GM21723 (cell line): ENCODE measurements around the gene PLCB1.

Experiments used
- ATAC-seq: cut with Tn5 transposase; IDR thresholded peaks from one replicate; pipeline ENCODE4 v1.9.1; 2021; ENCODE audit warnings: mild to moderate bottlenecking, moderate library complexity; ENCODE audit not compliant: unreplicated experiment

The PLCB1 gene

DNA sequence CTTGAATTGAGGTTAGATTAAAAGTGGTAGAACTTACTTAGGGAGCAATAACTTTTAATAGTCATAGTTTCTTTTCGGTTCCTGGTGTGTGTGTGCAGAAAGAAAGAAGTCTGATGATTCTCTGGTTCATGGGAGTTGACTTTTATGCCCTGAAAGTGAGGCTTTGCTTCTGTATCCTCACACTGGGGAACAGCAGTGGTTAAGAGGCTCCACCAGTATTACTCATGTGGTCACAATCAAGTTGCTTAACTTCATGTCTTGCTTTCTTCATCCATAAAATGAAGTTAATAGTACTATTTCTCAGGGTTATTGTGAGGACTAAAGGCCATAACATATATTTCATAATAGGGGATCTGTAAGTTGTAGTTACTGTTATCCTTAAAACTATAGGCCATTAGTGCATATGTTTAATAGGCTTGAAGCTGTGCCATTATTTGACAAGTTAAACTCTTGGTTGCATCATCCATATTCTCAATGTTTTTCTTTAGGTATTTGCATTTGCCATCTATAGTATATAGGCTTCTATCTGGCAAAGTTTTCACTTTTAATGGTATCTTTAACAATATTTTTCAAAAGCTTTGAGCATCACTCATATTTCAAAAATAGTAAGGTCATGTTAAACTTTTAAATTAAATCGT, 262.4 kb downstream of the PLCB1 start:
- peak; percentile 88 for ATAC-seq

DNA sequence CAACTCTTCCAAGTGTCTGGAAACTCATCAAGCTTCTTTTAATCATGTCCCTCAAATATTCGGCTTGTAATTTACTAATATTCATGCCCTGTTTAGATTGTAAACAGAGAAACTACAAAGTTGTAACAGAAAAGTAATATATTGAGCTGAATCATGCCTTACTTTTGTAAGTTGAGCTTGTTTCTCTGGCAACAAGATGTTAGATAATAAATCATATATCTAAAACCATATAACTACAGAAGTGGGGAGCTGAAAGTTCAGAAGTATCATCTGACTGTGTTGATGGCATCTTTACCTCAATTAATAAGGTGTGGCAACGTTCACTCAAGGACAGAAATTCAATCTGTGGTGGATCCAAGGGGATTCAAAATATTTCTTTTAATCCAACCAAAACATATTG, 263.9 kb downstream of the PLCB1 start:
- no peak for ATAC-seq

DNA sequence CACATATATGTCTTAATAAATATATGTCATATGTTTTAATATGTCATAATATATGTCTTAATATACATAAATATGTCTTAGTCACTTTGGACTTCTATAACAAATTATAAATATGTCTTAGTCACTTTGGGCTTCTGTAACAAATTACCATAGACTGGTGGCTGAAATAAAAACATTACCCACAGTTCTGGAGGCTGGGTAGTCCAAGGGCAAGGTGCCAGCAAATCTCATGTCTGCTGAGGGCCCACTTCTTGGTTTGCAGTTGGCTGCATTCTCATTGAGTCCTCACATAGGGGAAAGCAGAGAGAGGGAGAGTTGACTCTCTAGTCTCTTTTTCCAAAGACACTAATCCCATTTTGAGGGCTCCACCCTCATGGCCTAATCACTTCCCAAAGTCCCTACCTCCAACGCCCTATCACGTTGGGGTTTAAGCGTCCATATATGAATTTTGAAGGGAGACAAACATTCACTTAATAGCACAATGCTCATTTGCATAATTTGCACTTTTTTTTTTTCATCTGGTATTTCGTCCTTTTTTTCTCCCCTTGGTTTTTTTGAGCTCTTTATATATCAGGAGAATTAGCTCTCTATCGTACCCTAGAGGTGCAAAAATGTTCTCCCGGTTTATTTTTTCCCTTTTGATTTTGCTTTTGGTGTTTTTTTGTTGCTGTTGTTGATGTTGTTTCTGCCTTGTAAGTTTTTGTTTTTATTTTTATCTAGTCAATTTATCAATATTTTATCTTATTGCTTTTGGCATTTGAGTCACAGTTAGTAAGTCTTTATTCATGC, 266.4 kb downstream of the PLCB1 start:
- no peak for ATAC-seq

DNA sequence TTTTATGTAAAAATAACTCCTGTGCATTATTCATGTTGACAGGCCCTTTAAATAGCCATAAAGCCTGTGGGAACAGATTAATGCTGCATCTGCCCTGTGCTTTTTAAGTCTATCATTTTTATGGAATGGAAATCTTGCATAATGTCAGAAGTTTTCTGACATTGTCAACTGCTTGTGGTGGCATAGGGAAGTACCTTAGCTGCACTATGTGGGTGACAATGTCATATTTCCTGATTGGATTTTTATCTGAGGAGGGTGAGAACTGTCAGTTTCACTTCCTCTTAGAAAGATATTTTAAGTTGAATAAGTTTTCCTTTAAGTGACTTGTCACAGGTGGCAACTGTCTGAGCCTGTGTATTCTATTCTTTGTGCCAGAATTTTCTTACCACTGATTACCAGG, 267.9 kb downstream of the PLCB1 start:
- peak; percentile 99 for ATAC-seq

DNA sequence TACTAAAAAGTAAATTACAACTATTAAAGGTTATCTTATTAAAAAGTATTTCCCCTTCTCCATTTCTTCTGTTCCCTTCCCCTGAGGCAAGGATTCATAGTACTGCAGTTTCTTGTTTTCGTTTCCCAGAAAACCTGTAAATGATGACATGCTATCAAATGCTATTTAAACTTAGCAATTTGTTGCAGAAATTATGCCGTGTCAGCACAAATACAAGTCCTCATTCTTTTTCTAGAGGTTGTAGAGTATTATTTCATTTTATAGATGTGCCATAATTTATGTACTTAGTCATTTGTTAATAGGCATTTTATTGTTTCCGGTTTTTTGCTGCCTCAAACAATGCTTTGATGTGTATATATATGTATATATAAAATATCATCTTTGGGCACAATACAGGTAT, 268.4 kb downstream of the PLCB1 start:
- no peak for ATAC-seq

DNA sequence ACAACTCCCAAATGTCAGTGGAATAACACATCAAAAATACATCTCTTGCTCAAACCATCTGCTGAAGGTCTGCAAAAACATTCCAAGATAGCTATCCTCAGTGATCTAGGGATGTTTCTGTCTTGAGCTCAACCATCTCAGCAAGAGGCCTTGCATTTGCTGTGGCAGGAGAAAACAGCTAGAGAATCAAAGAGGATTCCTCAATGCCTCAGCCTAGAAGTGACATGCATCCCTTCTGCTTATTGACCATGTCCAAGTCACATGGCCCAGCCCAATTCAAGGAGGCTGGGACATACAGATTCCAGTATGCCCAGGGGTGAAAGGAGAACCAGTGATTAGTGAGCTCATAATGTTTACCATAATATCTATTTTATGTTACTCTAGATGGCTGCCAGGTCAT, 269.5 kb downstream of the PLCB1 start:
- no peak for ATAC-seq

DNA sequence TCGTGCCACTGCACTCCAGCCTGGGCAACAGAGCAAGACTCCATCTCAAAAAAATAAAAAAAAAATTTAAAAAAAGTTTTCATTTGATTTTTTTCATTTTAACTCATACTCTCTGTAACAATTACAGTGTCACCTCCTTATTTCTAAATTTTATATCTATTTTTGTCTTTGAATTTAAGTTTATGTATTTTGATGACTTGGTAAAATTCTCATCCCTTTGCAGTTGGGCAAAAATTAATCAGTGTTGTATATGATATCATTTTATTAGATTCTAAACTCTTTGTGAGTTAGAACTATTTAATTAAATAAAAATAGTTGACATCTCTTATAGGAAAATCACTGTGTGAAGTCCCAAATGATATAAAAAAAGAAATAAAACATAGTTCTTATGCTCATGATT, 270.7 kb downstream of the PLCB1 start:
- no peak for ATAC-seq

DNA sequence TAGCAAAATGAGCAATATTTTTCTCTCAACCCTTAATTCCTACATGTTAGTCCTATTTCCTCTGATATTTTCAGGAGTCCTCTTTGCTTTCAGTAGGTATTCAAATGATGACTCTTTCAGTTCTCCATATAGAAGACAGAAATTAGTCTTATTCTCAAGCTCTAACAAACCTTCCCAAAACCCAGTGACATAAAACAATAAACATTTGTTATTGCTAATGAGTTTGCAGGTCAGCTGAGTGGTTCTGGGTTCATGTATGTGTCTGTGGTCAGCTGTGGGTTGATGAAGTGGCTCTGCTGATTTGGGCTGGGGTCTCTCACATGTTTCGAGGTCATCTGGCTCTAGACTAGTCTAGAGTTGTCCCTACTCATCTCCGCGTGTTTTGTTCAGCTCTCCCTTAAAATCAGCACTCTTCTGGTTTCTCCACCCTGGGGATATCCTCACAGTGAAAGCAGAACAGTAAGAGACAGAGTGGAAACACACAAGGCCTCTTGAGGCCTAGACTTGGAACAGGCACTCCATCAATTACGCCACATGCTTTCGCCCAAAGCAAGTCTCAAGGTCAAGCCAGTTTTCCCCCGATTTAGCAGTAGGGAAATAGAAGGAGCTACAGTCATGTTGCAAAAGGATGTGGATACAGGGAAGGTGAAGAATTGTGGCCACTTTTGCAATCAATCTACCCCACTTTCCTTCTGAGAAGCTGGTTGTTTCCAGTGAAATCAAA, 273.0 kb downstream of the PLCB1 start:
- ATAC-seq = no peak

DNA sequence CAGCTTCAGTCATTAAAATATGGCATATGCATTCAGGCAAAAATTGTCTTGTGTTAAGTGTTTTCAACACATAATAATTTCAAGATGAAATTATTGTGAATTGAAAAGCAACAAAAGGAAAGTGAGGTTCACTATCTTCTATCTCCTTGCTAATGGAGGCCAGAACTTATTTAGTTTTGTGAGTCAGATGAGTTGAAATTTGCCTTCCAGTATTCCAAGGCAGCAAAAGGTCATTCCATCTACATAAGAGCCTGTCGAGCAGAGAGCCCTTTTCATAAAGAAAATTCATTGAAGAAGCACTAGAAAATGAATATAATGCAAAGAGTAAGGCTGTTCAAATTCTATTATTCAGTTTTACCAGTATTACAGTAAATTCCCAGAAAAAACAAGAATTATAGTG, 274.3 kb downstream of the PLCB1 start:
- no peak for ATAC-seq

DNA sequence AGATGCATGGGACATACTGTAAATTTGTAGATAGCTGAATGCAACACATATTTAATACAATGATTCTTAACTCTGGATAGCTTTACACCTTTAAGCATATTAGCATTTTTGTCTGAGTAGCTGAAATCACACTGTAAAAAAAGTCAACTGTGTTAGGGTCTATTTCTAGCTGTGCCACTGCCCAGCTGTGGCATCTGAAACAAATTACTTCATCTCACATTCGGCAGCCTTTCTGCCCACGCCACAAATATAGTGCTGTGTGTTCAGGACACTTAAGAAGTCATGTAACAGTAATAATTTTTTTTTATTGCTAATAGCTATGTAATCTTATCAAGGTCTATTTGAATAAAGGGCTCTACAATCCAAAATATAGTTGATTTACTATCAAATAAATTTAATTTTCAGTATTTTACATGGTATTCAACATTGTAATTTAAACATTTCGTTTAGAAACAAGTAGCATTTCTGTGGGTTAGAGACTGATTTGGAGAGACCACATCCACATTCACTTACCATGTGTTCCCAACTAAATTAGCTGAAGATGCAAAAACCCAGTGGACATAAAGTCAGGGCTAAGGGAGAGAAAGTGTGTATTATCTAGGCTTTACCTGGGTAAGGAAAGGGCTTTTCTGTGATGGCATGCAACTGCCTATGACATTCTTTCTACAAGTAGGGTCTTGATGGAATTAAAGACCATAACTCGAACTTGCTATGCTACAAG, 276.7 kb downstream of the PLCB1 start:
- ATAC-seq = no peak

DNA sequence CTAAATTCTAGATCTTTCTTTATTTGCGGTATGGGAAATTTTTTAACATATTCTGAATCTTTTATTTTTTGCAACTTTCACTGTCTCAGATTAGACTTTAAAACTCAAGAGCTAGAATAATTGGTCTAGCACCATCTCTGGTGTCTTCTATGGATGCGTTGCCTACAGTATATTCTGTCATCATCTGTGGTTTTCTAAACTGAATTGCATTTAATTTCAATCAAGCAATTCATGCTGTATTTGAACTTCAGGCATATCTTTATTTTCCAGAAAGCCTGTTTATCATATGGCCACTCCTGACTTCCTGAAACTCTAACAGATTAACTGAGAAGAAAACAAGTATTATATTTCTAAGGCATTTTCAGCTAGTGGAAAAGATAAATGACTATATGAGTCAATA, 281.6 kb downstream of the PLCB1 start:
- ATAC-seq = no peak

DNA sequence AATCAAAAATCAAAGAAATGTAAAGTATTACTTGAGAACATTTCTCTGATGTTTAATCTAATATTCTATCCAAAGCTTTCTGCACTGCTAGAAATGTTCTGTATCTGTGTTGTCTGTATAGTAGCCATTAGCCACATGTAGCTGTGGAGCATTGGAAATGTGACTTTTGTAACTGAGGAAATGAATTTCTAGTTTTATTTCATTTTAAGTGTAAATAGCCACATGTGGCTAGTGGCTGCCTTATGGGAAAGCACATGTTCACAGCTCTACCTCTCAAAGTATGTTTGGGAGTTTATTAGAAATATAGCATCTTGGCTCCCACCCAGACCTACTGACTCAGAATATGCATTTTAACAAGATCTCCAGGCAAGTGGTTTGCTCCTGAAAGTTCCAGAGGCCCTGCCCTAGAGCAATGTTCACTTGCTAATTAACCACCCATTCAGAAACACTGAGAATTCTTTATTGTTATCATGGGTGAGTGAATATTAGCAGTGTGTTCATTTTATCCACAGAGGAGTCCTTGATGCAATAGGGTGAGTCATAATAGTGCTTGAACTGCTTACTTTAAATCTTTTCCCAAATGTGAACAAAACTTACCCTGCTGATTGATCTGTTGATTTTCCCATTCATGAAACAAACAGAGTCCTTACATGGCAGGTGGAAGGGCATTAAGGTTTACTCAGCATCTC, 282.7 kb downstream of the PLCB1 start:
- no peak for ATAC-seq

DNA sequence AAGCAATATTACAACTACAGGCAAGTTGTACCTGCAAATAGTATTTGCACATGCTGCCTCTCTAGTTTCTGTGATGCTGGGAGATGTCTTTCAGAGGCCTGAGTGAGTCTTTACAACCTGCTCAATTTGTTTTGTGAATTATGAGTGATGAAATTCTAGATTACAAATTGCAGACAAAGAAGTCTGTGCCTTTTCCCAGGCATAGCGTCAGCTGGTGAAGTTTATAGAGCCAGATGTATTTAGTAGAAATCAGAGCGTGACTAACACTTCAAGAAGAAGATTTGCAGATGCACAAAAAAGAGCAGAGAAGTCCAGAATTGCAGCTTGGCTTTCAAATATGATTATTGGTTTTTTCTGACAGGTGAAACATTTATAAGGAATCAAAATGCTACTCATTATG, 289.9 kb downstream of the PLCB1 start:
- no peak for ATAC-seq

DNA sequence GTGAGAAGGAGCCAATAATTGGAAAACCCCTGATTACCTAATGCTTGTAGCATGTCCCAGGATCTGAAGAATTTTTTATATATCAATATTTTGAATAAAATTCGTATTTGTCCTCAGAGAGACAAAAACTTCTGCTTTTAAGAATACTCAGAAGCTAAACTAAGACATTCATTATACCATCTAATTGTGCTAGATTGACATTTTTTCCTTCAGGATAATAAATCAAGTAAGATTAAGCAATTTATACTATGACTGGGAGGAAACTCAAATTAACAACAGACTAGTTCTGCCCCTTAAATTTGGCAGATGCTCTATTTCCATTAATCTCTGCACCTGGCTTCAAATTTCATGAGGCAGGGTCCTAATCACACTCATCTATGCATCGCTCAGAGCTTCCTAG, 291.4 kb downstream of the PLCB1 start:
- no peak for ATAC-seq

DNA sequence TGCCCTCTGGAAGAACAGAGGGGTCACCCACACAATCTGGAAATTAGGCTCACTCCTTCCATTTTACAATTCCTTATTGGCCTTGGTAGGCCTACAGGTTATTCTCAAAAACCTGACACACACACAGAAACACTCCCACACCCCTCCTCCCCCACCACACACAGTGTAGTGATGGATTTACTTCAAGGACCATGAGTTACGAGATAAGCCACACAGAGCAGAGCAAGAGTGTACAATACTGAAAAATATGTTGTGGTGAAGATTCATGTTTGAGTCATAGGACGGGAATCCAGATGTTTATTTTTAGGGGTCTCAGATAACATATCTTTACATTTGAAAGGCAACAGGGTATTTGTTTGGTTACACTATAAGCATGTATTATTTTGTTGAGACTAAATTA, 291.9 kb downstream of the PLCB1 start:
- no peak for ATAC-seq

DNA sequence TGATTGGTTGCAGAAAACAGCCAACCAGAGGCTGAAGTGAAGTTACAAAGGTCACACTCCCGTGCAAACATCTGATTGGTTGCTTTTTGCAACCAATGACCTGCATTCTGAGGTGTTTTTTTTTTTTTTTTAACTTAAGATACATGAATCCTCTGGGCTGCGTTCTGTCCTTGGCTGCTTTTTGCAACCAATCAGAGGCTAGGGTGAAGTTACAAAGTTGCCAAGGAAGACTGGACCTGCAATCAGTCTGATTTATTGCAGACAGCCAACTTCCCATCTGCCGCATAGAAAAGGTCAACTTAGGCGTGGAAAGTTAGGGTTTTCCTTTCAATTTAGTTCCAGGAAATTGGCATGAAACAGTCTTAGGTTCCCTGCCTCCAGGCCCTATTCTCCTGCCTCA, 292.9 kb downstream of the PLCB1 start:
- ATAC-seq = no peak

DNA sequence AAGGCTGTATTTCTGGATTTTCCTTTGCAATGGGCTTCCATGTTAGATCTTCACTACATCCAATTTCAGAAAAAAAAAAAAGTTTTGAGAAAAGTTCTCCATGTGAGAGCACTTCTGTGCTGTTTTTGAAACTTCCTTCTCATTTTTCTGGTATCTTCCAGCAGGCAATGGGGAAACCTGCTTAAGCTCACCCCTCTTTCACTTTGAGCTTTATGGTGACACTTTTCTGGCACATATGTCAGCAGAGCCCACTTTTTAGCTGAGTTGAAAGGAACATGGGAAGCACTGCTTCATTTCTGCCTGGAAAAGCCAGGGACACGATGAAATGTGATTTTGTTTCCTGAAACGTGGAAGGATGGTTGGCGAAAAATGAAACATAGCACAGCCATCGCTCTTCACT, 293.7 kb downstream of the PLCB1 start:
- no peak for ATAC-seq

DNA sequence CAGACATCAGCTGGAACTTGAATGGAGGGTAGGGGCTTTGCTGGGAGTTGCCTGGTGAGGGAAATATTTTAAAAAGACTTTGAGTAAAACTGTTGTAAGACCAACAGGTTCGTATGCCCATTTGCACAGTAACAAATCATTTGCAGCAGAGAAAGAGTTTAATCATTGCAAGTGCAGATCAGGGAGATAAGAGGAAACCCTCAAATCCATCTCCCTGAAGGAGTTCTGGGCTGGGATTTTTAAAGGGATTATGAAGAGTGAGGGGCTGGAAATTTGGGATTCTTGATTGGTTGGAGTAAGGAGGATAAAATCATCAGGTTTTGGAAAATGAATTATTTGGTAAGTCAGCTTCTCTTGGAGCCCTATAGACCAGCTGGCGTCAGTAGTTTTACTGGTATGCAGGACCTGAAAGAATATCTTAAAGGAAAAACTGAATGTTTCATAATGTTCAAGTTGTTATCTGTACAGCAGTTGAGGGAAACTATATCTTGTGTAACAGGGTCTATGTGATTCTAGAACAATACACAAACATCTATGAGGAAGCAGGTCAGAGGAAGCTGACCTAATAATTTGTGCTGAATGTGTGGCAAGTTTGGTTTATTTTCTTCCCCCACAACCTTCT, 295.5 kb downstream of the PLCB1 start:
- ATAC-seq = no peak

DNA sequence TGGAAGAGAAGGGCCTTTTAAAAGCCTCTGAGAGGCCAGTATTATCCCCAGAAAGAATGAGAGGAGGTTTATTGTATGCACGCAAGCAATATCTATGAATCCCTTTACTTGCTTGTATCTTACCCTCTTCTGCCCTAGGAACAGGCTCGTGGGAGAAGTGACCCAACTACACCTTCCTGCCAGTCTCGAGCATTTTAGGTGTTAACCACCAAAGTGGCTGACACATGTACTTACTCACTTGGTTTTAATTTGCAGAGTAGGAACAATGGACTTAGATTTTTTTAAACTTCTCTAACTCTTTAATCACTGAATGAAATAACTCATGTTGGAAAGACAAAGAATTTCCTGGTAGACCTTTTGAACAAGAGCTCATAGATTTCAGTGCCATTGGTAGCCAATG, 296.9 kb downstream of the PLCB1 start:
- no peak for ATAC-seq
